OCI-M1 (cell line): ENCODE measurements around the gene SLC7A6.

Experiments
- DNase-seq: peaks from one replicate; lab custom pipeline; 2025; lab: John Stamatoyannopoulos, UW

The SLC7A6 gene

GRCh38 chr16:68346892-68347480, 82.7 kb downstream of the SLC7A6 start:
- DNase-seq: no peak

GRCh38 chr16:68347605-68348004, 83.3 kb downstream of the SLC7A6 start:
- DNase-seq: no peak

- DNase-seq: no peak
Measured at GRCh38 chr16:68348639-68349445, 84.5 kb downstream of the SLC7A6 start.

- DNase-seq: no peak
Measured at GRCh38 chr16:68349838-68350410, 85.6 kb downstream of the SLC7A6 start.

GRCh38 chr16:68350813-68351350, 86.6 kb downstream of the SLC7A6 start:
- DNase-seq: no peak
